HepG2 (cell line): ENCODE results near the gene NTMT1. TPM values are rescaled to one million over a fixed set of nuclear protein-coding genes. Genes with fewer than 3 reads are reported as not detected.

Experiments used
- ELF1 ChIP-seq: sonication (generic); formaldehyde crosslinking; IDR thresholded peaks from 2 replicates; pipeline ENCODE4 v1.4.0; 2020; ENCODE audit warnings: missing genetic modification reagents
- HOXA3 ChIP-seq: sonication (generic); formaldehyde crosslinking; IDR thresholded peaks from 2 replicates; pipeline ENCODE4 v1.5.0; 2020; ENCODE audit warnings: missing genetic modification reagents
- ISX ChIP-seq: sonication (generic); formaldehyde crosslinking; conservative IDR thresholded peaks from 2 replicates; pipeline ENCODE4 v1.5.0; 2020; ENCODE audit warnings: missing genetic modification reagents
- NFKBIZ ChIP-seq: IDR thresholded peaks from 2 replicates; pipeline ENCODE4 v1.6.1; 2018; ENCODE audit warnings: missing genetic modification reagents, missing compliant biosample characterization
- PITX1 ChIP-seq: sonication (generic); formaldehyde crosslinking; IDR thresholded peaks from 2 replicates; pipeline ENCODE4 v1.5.1; 2020; ENCODE audit warnings: mild to moderate bottlenecking, missing genetic modification reagents
- SIN3B ChIP-seq: fragments of 150-350 bp; IDR thresholded peaks from 2 replicates; pipeline ENCODE4 v1.6.1; 2014; ENCODE audit warnings: low read length
- TAF15 ChIP-seq: fragments of 200-400 bp; formaldehyde crosslinking; IDR thresholded peaks from one replicate; pipeline ENCODE4 v1.6.1; 2018; ENCODE audit warnings: mild to moderate bottlenecking, low read depth, low read length; ENCODE audit not compliant: poor library complexity, severe bottlenecking
- ZBTB7A ChIP-seq: sonication (generic); formaldehyde crosslinking; IDR thresholded peaks from 2 replicates; pipeline ENCODE4 v1.8.0; 2022; ENCODE audit warnings: mild to moderate bottlenecking, missing genetic modification reagents
- ZNF253 ChIP-seq: sonication (generic); formaldehyde crosslinking; IDR thresholded peaks from 2 replicates; pipeline ENCODE4 v1.8.0; 2022; ENCODE audit warnings: mild to moderate bottlenecking, missing genetic modification reagents, borderline replicate concordance
- ZNF446 ChIP-seq: sonication (generic); formaldehyde crosslinking; IDR thresholded peaks from 2 replicates; pipeline ENCODE4 v1.5.0; 2020; ENCODE audit warnings: mild to moderate bottlenecking, missing genetic modification reagents
- ZNF614 ChIP-seq: IDR thresholded peaks from 2 replicates; pipeline ENCODE4 v1.6.1; 2018; ENCODE audit warnings: missing biosample characterization, missing genetic modification reagents, inconsistent platforms, borderline replicate concordance
- ZSCAN20 ChIP-seq: sonication (generic); formaldehyde crosslinking; IDR thresholded peaks from 2 replicates; pipeline ENCODE4 v1.4.0; 2020; ENCODE audit warnings: missing genetic modification reagents, mild to moderate bottlenecking, borderline replicate concordance
- polyA plus RNA-seq, 8 experiments: library from polyadenylated mRNA; depleted of rRNA in 3 of 8; stranded (reverse) in 7 of 8; unstranded in 1 of 8; fragments of >200 nt; fragmentation: Illumina TruSeq in 4 of 8; extraction: Trizol in 4 of 8; gene quantifications; 2 replicates each; pipeline versions ENCODE4 v1.2.1 to v1.2.3, GENCODE V29; 2011 to 2016; ENCODE audit warnings: low read depth in 4 of 8, missing spikeins in 1 of 8, mixed read lengths in 1 of 8; ENCODE audit not compliant: insufficient read depth in 1 of 8
- total RNA-seq, 5 experiments: library from RNA; depleted of rRNA; stranded (reverse); fragments of >200 nt; fragmentation: Illumina TruSeq; extraction: Trizol; gene quantifications; 2 replicates each; pipeline ENCODE4 v1.2.3, GENCODE V29; 2016; ENCODE audit warnings: low read depth in 1 of 5
- TF ChIP-seq, protein P1 (sequence below): sonication (generic); formaldehyde crosslinking; IDR thresholded peaks from 2 replicates; pipeline ENCODE4 v1.5.0; 2020; ENCODE audit warnings: mild to moderate bottlenecking, missing genetic modification reagents
- TF ChIP-seq, protein P2 (sequence below): sonication (generic); formaldehyde crosslinking; IDR thresholded peaks from 2 replicates; pipeline ENCODE4 v1.4.0; 2020; ENCODE audit warnings: missing genetic modification reagents, borderline replicate concordance
- TF ChIP-seq, protein P3 (sequence below): sonication (generic); formaldehyde crosslinking; IDR thresholded peaks from 2 replicates; pipeline ENCODE4 v1.5.0; 2020; ENCODE audit warnings: missing genetic modification reagents
- TF ChIP-seq, protein P4 (sequence below): sonication (generic); formaldehyde crosslinking; IDR thresholded peaks from 2 replicates; pipeline ENCODE4 v1.5.1; 2020; ENCODE audit warnings: missing genetic modification reagents, mild to moderate bottlenecking, borderline replicate concordance
- TF ChIP-seq, protein P5 (sequence below): sonication (generic); formaldehyde crosslinking; conservative IDR thresholded peaks from 2 replicates; pipeline ENCODE4 v1.8.0; 2022; ENCODE audit warnings: low read depth, missing genetic modification reagents
- TF ChIP-seq, protein P6 (sequence below): conservative IDR thresholded peaks from 2 replicates; pipeline ENCODE4 v1.6.1; 2018; ENCODE audit warnings: missing genetic modification reagents

NTMT1 gene
- total and polyA plus RNA-seq, 2 of the 13 experiments (the other 11 are each of a cell fraction or from before 2014, with no cell fraction given) = 49.1 to 53.8 TPM

DNA sequence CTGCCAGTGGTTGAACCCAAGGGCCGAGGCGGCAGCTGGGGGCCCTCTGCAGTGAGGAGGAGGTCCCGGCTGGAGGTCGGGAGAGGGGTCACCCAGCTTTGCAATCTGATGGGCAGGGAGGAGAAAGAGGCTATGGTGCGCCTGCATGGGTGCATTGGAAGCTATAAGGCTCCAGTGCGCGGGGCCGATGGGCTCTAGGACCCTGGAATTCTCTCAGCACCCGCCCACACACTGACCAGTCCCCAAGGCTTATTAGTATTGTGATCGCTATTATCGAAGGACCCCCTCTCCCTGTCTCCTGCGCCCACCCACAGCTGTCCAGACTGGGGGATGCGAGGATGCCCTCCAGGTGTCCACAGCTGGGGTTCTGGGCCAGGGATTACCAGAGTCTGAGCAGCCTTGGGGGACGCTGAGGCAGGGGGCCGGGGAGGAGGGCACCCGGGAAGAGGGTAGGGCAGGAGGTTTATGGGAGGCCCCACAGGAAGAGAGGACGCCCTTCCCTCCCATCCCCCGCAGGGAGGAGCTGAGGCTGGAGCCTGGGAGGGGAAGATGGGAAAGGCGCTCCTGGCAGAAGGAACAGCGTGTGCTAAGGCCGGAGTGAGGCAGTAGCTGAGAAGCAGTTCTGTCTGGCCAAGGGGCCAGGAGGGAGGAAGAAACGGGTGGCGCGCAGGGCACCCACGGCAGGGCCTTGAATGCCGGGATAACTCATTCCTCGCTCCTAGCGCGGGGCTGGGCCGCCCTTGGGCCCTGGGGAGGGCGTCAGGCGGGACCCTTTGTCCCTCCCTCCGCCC is 29.2 kb upstream of the NTMT1 start (continued):
- TF ChIP-seq HOXA3 (CRISPR knock-in tag) = no peak
- TF ChIP-seq NFKBIZ (CRISPR knock-in tag) = no peak
- 0 out of 2 replicates have a peak, but pooled peaks have one; percentile 63 for TF ChIP-seq ZNF253
- no peak for TF ChIP-seq ZSCAN20 (CRISPR knock-in tag)
- TF ChIP-seq, protein P1, sequence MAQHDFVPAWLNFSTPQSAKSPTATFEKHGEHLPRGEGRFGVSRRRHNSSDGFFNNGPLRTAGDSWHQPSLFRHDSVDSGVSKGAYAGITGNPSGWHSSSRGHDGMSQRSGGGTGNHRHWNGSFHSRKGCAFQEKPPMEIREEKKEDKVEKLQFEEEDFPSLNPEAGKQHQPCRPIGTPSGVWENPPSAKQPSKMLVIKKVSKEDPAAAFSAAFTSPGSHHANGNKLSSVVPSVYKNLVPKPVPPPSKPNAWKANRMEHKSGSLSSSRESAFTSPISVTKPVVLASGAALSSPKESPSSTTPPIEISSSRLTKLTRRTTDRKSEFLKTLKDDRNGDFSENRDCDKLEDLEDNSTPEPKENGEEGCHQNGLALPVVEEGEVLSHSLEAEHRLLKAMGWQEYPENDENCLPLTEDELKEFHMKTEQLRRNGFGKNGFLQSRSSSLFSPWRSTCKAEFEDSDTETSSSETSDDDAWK (CRISPR knock-in tag) = no peak
- TF ChIP-seq SIN3B = no peak
- TF ChIP-seq, protein P2, sequence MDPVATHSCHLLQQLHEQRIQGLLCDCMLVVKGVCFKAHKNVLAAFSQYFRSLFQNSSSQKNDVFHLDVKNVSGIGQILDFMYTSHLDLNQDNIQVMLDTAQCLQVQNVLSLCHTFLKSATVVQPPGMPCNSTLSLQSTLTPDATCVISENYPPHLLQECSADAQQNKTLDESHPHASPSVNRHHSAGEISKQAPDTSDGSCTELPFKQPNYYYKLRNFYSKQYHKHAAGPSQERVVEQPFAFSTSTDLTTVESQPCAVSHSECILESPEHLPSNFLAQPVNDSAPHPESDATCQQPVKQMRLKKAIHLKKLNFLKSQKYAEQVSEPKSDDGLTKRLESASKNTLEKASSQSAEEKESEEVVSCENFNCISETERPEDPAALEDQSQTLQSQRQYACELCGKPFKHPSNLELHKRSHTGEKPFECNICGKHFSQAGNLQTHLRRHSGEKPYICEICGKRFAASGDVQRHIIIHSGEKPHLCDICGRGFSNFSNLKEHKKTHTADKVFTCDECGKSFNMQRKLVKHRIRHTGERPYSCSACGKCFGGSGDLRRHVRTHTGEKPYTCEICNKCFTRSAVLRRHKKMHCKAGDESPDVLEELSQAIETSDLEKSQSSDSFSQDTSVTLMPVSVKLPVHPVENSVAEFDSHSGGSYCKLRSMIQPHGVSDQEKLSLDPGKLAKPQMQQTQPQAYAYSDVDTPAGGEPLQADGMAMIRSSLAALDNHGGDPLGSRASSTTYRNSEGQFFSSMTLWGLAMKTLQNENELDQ (CRISPR knock-in tag) = no peak
- TF ChIP-seq, protein P3, sequence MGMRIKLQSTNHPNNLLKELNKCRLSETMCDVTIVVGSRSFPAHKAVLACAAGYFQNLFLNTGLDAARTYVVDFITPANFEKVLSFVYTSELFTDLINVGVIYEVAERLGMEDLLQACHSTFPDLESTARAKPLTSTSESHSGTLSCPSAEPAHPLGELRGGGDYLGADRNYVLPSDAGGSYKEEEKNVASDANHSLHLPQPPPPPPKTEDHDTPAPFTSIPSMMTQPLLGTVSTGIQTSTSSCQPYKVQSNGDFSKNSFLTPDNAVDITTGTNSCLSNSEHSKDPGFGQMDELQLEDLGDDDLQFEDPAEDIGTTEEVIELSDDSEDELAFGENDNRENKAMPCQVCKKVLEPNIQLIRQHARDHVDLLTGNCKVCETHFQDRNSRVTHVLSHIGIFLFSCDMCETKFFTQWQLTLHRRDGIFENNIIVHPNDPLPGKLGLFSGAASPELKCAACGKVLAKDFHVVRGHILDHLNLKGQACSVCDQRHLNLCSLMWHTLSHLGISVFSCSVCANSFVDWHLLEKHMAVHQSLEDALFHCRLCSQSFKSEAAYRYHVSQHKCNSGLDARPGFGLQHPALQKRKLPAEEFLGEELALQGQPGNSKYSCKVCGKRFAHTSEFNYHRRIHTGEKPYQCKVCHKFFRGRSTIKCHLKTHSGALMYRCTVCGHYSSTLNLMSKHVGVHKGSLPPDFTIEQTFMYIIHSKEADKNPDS = no peak
- TF ChIP-seq TAF15 = no peak
- TF ChIP-seq, protein P4, sequence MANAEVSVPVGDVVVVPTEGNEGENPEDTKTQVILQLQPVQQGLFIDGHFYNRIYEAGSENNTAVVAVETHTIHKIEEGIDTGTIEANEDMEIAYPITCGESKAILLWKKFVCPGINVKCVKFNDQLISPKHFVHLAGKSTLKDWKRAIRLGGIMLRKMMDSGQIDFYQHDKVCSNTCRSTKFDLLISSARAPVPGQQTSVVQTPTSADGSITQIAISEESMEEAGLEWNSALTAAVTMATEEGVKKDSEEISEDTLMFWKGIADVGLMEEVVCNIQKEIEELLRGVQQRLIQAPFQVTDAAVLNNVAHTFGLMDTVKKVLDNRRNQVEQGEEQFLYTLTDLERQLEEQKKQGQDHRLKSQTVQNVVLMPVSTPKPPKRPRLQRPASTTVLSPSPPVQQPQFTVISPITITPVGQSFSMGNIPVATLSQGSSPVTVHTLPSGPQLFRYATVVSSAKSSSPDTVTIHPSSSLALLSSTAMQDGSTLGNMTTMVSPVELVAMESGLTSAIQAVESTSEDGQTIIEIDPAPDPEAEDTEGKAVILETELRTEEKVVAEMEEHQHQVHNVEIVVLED (CRISPR knock-in tag) = no peak
- TF ChIP-seq ZNF446 = peak; percentile 78; the same call in 1 of the 2 replicates
- TF ChIP-seq PITX1 (CRISPR knock-in tag) = peak; percentile 64; the same call in 1 of the 2 replicates
- TF ChIP-seq ISX = no peak
- TF ChIP-seq, protein P5, sequence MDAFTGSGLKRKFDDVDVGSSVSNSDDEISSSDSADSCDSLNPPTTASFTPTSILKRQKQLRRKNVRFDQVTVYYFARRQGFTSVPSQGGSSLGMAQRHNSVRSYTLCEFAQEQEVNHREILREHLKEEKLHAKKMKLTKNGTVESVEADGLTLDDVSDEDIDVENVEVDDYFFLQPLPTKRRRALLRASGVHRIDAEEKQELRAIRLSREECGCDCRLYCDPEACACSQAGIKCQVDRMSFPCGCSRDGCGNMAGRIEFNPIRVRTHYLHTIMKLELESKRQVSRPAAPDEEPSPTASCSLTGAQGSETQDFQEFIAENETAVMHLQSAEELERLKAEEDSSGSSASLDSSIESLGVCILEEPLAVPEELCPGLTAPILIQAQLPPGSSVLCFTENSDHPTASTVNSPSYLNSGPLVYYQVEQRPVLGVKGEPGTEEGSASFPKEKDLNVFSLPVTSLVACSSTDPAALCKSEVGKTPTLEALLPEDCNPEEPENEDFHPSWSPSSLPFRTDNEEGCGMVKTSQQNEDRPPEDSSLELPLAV (CRISPR knock-in tag) = no peak
- TF ChIP-seq, protein P6, sequence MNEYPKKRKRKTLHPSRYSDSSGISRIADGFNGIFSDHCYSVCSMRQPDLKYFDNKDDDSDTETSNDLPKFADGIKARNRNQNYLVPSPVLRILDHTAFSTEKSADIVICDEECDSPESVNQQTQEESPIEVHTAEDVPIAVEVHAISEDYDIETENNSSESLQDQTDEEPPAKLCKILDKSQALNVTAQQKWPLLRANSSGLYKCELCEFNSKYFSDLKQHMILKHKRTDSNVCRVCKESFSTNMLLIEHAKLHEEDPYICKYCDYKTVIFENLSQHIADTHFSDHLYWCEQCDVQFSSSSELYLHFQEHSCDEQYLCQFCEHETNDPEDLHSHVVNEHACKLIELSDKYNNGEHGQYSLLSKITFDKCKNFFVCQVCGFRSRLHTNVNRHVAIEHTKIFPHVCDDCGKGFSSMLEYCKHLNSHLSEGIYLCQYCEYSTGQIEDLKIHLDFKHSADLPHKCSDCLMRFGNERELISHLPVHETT (CRISPR knock-in tag) = peak; percentile 26; the same call in 1 of the 2 replicates
- TF ChIP-seq ZBTB7A (CRISPR knock-in tag) = no peak
- TF ChIP-seq ZNF614 = no peak
- TF ChIP-seq ELF1 (CRISPR knock-in tag) = peak; percentile 19; the same call in 1 of the 2 replicates
